ENCODE data around the gene C2orf68.

DNA sequence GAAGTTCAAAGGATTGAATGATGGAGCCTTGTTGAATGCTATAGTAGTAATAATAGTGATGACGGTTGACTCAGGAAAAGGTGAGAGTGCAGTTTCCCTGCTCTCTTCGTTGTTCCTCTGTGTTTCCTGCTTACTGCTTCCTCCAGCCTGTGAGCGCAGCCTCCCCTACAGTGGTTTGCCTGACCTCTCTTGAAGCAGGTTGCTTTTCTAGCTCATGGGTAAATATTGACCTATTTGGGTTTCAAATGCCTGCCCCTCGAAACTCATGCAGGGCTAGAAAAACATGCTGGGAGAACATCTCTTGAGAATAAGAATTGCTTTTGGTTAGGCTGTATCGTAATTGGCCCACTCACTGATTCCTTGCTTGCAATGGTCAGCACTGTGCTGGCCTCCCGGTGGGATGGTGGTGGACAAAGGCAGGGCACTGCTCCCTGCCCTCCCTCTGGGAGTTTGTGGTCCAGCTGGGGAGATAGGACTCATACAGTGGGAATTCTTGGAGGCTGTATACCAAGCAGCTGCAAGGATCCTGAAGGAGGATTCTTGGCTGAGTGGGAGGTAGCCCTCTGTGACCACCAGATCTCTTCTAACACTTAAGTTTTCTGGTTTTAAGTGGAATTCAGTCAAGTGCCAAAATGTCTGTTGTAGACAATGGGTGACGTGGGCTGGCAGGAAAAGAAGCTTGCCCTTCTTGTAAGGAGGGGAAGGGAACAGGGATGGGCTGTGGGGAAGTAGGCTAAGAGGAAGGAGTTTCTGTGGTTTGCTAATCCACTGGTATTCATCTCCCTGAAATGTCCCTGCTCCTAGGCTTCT is 21.7 kb downstream of the C2orf68 start:
- TF ChIP-seq EZH2phosphoT487 (IDR thresholded peaks at IDR 0.05; ENCODE audit: borderline replicate concordance, low read length): no peak
- TF ChIP-seq, protein P1, sequence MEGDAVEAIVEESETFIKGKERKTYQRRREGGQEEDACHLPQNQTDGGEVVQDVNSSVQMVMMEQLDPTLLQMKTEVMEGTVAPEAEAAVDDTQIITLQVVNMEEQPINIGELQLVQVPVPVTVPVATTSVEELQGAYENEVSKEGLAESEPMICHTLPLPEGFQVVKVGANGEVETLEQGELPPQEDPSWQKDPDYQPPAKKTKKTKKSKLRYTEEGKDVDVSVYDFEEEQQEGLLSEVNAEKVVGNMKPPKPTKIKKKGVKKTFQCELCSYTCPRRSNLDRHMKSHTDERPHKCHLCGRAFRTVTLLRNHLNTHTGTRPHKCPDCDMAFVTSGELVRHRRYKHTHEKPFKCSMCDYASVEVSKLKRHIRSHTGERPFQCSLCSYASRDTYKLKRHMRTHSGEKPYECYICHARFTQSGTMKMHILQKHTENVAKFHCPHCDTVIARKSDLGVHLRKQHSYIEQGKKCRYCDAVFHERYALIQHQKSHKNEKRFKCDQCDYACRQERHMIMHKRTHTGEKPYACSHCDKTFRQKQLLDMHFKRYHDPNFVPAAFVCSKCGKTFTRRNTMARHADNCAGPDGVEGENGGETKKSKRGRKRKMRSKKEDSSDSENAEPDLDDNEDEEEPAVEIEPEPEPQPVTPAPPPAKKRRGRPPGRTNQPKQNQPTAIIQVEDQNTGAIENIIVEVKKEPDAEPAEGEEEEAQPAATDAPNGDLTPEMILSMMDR (IDR thresholded peaks at IDR 0.05; ENCODE audit: low read depth, low read length, poor library complexity, severe bottlenecking): no peak

Data from DOHH2 (cell line).